Stimulated activated CD4-positive, alpha-beta T cell treated with anti-CD3 and anti-CD28 coated beads, Interleukin-15, amount 100 ng/mL, for 1 hour (primary cell): ENCODE data around the gene WFIKKN1.
A peak's percentile ranks its signal among the peaks of the same experiment; 100 is the strongest.

Experiments
- DNase-seq, 2 donors: peaks; one replicate each; pipeline ENCODE4 v3.0.0-alpha.2; 2020; ENCODE audit warnings: low read depth in 1 of 2, low spot score in 1 of 2

The WFIKKN1 gene

GRCh38 chr16:672851-673250, 42.1 kb downstream of the WFIKKN1 start:
- DNase-seq, result no peak

DNA sequence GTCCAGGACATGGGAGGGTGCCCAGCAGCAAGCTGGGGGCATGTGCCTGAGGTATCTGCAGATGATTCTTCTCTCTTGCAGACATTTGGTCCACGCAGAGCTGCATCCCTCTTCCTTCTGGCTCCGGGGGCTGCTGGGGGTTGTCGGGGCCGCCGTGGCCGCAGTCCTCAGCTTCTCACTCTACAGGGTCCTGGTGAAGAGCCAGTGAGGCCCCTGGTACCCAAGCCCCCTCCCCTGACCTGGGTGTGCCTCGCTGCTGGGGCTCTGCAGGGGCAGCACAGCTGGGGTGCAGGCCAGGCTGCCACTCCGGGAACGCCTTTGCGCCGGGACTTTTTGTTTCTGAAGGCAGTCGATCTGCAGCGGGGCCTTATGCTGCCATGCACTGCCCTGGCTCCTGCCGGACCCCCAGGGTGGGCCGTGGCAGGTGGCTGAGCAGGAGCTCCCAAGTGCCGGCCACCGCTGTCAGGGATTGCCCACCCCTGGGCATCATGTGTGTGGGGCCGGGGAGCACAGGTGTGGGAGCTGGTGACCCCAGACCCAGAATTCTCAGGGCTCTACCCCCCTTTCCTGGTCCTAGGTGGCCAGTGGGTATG, 42.7 kb downstream of the WFIKKN1 start:
- DNase-seq, result no peak

DNA sequence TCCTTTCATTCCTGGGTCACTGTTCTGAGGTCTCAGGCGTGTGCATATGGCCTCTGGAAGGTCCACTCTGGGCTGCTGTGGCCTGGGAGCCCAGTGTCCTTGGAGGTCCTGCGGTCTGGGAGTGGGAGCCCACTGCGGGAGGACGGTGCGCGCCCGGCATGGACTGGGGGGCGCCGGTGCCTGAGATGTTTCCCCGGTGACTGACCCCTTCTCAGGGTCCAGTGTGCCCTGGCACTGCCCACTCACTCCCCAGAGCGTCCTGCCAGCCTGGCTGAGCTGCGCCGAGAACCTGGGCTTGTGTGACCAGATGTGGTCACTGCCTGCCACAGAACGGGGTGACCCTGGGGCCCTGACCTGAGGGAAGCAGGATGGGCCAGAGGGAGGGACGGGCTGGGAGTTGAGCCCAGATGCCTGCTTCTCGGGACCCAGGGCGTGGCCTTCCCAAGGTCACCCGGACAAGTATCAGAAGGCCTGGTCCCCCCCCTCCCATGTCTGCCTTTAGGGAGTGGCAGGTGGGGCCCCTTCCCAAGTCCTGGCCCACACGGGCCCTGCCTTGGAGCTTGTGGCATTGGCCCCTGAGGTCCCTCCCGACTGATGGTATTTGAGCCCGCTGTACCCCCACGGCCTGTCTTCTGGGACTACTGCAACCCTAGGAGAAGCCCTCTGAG, 43.6 kb downstream of the WFIKKN1 start:
- DNase-seq, result no peak

DNA sequence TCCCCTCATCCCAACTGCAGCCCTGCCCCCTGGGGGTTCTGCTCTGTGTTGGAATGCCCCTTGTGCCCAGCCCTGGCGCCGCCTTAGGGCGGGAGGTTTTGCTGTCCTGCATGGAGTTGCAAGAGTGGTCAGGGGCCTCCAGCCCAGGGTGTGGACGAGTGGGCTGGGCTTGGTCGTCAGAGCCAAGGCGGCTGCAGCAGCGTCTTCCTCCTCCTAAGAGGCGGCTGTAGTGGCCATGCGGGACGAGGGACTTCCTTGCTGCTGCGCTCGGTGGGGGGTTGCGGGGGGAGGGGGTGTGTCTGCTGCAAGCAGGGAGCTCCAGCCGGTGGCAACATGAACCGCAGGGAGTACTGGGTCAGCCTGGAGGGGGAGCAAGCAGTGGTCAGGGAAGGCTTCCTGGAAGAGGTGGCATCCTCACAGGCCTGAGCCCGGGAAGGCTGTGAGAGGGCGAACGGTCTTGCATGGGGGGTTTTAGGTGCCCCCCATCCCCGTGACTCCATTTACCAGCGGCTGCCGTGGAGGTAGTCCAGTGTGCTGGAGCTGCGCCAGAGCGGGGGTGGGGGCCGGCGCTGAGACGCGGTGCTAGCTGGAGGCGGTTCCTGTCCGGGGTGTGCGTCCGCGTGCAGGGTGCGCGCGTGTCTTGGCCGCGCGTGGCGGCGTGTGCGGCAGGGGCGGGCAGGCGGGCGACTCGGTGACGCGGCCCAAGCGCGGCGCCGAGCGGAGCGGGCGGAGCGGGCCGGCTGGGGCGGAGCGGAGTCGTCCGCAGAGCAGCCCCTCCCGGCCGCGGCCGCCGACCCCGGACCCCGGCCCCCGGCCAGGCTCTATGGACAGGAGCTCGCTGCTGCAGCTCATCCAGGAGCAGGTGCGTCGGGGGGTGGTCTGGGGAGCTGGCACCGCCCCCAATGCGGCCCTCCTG, 44.4 kb downstream of the WFIKKN1 start, which contains the start of gene RHBDL1:
Gene RHBDL1, plus strand, starts transcription at position 704 of the 916 bp plus-strand sequence. Its CDS starts 120 bp downstream, at position 824.
- no peak for DNase-seq

GRCh38 chr16:675884-676564, 45.2 kb downstream of the WFIKKN1 start:
- DNase-seq, result no peak

- DNase-seq, result no peak
These were observed 45.7 kb downstream of the WFIKKN1 start for GRCh38 chr16:676565-676902.

- DNase-seq, result no peak
These were observed 46.1 kb downstream of the WFIKKN1 start for GRCh38 chr16:676913-677312.

GRCh38 chr16:677316-678190, 46.8 kb downstream of the WFIKKN1 start:
- no peak for DNase-seq

DNA sequence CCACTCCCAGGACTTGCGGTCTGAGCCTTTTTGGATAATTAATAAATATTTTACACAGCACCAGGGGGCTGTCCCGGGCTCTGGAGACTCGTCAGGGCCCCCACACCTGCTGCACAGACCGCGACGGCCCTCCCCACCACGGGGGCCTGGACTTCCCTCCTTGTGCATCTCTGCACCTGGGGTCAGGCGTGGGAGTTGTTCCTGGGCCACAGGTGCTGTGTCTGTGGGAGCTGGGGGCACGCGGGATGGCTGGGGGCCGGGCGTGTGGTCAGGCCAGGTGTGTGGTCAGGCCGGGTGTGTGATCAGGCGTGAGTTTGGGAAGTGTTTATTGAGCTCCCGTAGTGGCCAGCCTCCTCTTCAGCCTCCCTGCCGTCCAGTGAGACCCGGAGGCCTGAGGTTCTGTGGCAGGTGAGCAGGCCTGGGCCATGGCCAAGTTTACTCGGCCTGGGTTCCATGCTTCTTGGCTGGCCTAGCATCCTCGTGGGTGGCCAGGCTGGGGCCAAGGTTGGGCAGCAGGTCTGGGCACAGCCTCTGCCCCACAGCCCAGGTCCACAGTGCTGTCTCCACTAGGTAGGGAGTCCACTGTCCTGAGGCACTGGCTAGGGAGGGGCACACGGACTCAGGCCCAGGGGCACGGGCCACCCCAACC, 47.5 kb downstream of the WFIKKN1 start:
- DNase-seq, result no peak

- DNase-seq, result peak in 1 of 2 donors; percentile 32
These were observed 48.4 kb downstream of the WFIKKN1 start for GRCh38 chr16:678858-679813.

GRCh38 chr16:679814-680624, 49.2 kb downstream of the WFIKKN1 start, which contains the start of gene STUB1:
TSS of gene STUB1 (plus strand) at chr16:680410. CDS start at chr16:680526, 116 bp downstream.
- peak; percentile 79 to 85 for DNase-seq

DNA sequence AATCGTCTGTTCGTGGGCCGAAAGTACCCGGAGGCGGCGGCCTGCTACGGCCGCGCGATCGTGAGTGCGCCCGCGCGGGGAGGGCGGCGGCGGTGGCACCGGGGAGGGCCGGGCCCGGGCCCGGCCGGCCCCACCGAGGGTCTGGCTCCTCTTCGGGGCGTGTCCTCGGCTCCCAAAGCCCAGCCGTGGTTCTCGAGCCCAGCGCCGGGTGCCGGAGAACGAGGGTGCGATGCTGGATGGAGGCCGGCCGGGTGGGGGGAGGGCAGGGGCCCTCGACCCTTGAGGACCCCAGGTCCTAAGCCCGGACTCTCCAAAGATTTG, 49.8 kb downstream of the WFIKKN1 start:
- no peak for DNase-seq

DNA sequence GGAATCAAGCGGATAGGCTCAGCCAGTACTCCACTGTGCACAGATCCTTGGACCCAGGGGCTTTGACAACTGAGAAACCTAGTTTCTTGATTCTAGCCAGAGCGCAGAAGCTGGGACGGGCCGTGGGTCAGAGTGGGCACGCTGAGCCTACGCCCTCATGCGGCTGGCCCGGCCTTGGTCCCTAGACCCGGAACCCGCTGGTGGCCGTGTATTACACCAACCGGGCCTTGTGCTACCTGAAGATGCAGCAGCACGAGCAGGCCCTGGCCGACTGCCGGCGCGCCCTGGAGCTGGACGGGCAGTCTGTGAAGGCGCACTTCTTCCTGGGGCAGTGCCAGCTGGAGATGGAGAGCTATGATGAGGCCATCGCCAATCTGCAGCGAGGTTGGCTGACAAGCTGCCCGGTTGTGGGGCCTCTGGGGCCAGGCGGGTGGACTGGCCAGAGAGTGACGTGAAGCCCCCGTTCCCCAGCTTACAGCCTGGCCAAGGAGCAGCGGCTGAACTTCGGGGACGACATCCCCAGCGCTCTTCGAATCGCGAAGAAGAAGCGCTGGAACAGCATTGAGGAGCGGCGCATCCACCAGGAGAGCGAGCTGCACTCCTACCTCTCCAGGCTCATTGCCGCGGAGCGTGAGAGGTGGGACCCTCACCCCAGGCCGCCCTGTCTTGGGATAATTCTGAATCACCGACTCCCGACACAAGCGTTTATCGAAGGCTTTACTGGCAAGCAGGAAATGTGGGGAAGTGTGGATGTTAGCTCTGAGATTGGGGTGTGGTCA, 50.4 kb downstream of the WFIKKN1 start:
- DNase-seq, result no peak

DNA sequence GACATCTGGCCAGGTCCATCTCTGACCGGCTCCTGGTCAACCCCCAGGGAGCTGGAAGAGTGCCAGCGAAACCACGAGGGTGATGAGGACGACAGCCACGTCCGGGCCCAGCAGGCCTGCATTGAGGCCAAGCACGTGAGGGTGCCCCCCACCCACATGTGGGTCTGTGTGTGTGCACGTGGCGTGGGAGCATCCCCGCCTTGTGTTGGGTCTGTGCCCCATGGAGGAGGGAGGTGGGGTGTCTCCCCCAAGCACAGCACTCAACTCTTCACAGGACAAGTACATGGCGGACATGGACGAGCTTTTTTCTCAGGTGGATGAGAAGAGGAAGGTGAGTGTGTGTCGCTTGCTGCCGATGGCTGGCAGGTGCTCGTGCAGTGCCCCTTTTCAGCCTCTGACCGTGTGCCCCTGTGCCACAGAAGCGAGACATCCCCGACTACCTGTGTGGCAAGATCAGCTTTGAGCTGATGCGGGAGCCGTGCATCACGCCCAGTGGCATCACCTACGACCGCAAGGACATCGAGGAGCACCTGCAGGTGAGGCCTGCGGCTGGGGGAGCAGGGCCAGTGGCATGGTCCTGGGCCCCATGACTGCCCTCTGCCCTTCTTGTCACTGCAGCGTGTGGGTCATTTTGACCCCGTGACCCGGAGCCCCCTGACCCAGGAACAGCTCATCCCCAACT, 51.1 kb downstream of the WFIKKN1 start:
- DNase-seq, result no peak

GRCh38 chr16:682493-683395, 52.0 kb downstream of the WFIKKN1 start:
- DNase-seq, result no peak
